Stimulated activated CD8-positive, alpha-beta memory T cell treated with anti-CD3 and anti-CD28 coated beads, Interleukin-15, amount 100 ng/mL, for 1 hour (primary cell): ENCODE measurements around the gene EYA4.

Source experiments
- DNase-seq: peaks from one replicate; pipeline ENCODE4 v3.0.0-alpha.2; 2020; ENCODE audit warnings: low read depth

The EYA4 gene

DNA sequence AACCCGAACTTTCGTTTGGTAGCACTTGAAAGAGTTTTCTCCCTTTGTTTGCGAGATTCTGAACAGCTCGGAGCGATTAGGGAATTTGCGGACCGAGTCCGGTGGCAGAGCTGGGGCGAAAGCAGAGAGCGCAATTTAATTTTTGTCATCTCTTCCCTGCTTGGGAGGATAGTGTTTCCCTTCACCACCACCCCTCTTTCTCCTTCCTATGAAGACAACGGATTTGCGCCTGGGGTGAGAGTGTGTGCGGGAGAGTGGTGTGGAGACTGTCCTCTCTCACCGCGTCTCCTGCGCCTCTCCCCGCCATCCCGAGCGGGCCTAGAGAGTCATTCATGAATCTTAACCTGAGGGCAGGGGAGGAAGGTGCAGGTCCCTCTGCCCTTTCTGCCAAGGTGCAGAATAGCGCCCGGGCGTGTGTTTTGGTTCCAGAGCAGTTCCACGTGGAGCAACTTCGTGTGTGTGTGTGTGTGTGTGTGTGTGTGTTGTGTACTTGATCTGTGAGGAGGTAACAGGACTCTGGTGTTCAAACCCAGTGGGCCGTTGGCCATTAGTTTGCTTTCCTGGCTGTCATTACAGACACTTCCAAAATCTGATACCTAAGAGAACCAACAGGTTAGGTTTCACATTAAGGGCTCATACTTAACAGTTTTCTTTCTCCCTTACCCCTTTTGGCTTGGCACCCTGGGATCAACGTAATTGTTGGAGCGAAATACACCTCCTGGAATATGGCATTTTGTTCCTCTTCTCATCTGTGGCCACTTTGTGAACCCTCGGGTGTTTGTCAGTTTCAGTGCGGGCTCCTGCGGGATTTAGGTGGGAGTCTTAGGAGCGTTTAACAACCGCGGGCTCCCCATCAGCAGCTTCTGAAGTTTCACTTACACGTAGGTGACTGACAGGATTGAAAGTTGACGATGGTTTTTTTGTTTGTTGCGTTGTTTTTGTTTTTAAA, 1.8 kb downstream of the EYA4 start:
- DNase-seq, result no peak

DNA sequence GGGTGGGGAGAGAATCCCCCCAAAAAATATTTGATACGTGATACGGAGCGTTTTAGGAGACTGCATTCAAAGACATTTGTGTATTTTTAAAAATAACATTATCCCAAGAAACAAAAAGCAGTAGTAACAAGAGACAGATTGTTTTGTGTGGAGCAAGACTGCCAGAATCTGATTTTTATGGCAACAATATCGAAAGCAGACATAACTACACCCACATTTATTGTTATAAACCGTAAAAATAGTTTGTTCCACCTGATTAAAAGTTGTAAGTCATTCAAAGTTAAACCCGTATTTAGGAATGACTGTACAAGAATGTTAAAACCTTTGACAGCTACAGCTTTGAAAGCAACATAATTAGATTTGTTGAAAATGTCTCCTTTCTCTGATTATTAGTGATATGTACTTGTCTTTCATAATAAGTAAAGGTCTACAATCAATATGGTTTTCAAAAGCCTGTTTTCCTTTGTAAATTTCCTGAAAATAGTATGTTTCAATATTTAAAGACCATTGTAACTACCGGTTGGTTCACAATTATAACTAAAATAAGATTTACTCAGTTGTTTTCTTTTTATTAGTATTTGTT, 2.7 kb downstream of the EYA4 start:
- no peak for DNase-seq

DNA sequence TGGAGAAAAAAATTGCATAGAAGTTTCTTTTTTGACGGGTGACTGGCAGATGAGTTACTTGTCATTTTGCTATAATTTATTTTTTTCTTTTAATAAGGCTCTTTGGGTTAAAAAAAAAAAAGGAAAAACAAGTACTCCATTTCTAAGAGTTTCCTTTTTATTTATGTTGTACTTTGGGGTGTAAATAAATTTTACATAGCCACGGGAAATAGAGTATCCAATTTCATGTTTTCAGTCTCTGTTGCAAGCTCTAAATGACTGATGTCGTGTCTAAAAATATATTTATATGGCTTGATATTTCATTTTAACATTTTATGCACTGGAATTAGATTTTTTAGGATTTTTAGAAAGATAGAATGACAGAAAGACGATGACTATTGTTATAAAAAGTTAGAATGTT, 3.4 kb downstream of the EYA4 start:
- no peak for DNase-seq

DNA sequence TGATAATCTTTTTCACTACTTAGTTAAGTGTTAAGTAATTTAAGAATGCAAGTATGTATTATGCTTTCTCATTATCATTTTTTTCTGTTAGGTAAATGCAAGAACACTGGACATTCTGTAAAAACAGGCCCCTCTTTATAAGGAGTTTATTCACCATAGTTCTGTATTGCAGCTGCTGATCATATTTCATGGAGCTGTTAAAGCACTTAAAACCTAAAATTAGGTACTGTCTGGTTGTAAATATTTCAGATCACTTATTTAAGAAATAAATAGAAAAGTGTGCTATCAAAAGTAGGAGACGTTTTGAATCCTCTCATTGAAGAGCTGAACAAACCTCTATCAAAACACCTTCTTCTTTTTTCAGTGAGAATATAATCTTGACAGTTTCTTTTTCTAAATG, 3.9 kb downstream of the EYA4 start:
- no peak for DNase-seq

DNA sequence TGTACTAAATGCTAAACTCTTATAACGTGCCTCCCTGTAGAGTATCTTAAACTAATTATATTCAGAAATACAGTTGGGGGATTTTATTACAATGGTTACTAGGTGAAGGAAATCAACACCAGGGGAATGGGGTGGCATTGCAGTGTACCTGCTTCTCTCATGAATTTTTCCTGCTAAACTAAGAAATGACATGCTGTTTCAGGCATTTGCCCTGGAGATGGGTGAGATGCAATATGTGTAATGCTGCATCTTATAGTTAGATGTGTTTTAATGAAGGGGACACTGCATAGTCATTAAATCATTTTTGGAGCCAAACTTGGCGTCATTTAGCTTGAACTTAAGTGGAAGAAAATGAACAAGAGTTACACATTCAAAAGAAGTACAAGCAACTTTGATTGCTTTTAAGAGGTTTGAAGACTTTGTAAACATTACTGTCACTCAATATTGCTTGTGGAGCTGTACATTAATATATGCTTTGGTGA, 4.3 kb downstream of the EYA4 start:
- DNase-seq, result no peak

DNA sequence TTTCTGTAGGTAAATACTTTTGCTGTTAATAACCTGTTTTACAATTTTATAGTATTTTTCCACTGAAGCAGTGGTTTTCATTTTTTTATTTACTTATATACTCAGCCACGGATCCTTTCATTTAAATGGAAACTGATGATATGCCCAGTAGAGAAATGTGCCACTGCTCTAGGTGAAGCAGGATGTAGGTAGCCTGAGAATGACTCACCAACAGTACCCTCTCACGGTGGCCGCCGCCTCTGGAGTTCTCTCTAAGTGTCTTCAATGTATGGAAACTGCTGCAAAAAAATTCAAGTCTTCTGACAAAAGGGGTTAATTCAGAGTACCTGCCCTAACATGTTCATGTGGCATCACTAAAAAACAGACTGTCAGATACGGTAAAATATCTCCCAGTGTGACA, 6.4 kb downstream of the EYA4 start:
- no peak for DNase-seq

DNA sequence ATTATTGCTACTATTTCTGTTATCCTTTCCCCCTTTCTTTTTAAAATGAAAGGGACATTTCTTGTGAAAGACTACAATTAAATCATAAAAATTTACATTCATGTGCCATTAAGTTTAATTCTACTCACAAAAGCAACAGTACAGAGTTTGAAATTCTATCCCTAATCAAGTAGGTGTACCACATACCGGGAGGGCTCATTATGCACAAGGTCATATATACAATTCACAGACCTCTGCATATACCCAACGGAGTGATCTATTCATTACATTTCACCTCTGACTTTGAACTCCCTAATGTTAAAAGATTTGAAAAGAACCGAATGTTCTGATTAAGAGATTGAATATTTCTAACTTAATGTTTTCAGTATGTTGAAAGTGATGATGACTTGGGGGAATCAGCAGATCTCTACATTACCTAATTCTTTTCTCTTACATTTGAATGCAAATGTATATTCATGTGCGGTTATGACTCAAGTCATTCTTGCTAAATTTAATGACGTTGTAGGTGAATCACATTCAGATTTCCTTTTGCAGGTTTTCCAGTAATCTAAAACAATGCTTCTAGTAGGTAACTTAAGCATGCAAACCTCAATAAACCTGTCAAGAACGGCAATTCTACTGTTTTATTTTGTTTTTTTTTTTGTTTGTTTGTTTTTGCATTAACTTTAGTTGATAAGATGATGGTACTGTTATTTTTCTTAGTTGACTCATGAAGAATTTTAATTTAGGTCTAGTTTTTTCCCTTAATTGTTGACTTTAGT, 7.3 kb downstream of the EYA4 start:
- DNase-seq, result no peak

DNA sequence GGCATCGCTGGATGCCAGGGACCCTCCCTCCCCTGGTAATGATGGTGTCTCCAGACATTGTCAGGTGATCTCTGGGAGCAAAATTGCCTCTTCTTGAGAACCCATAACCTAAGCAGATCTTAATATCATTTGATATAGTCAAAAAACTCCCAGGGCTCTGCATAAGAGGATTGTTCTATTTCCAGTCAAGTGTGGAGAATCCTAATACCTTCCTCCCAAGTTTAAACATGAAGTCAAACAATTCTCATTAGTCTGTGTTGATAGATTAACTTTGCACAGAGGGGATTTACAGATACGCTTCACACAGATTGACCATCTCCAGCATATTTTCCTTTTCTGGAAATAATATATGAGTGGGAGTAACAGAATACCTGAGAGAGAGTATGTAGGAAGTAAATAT, 10.5 kb downstream of the EYA4 start:
- no peak for DNase-seq

DNA sequence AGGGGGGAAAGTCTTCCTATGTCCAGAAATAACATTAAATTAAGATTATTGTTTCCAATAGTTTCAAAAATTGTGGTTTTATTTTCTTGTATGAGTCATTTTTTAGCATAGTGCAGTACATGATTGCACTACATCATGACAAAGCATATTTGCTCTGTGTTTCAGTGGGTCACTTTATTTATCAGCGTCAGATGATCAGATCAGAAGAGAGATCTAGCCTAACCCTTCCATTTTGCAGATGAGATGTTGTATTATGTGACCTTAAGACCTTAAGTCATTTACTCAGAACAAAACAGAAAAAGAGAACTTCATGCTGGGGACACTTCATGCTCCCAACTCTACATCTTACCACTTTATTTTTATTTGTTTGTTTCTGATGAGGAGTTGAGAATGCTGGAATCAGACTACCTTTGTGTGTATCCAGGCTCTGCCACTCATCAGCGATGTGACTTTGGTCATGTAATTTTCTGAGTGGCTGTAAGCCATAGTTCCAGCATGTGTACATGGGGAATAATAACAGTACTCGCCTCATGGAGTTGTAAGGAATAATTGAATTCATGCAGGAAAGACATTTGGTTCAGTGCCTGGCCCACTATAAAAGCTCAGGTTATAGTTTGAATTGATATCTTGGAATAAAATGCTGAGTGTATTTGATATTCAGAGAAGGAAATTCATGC, 13.5 kb downstream of the EYA4 start:
- DNase-seq, result no peak

DNA sequence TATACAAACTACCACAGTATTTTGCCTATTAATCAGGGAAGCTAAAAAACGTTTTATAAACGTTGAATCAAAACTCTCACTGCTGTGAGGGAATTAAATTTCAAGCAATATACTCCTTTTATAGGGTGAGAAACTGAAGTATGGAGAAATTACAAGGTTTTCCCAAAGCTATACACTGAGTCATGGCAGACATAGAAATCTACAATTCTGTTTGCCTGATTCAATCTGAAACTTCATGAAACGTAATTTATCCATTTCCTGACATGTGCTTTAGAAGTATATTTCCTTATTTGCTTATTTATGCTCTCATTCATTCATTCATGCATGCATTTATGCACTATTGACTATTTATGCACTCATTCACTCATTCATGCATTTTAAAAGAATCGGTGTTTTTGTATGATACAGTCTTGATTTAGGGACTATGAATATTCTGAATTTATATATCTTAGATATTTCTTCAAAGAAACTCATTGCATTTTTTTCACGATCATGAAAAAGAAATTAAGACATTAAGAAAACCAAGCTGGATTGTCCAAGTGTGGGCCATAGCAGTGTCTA, 16.5 kb downstream of the EYA4 start:
- DNase-seq, result no peak

DNA sequence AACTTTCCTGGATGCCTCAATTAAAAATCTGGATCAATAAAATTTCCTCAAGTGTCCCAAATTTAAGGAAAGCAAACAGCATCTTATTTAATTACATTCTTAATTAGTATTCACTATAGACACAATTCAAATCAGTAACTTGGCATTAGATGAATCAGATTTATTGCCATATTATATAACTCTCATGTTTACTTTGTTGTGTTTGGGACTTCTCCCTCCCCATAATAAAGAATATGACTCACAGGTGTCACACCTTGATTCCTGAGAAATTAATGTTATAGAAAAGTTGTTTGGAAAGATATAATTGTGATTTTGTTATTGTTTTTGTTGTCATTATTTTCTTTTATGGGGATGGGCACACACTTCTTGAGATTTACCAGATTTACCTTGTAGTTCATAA, 18.4 kb downstream of the EYA4 start:
- DNase-seq, result no peak

DNA sequence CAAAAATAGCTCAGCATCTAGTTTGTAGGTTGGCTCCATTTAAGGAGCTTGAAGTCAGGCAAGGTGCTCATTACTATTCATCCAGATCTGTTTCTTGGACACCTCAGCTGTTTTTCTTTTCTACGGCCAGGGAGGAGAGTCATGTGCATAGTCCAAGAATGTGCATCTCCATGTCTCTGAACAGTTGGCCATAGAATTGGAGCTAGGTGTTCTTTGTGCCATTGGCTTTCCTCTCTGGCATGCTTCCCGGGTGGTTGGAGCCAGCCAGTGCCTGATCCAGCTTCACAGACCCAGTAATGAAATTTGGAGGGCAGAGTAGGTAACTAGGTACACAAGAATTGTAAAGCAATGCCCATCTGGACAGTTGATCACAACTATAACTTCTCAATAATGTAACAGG, 21.6 kb downstream of the EYA4 start:
- no peak for DNase-seq

DNA sequence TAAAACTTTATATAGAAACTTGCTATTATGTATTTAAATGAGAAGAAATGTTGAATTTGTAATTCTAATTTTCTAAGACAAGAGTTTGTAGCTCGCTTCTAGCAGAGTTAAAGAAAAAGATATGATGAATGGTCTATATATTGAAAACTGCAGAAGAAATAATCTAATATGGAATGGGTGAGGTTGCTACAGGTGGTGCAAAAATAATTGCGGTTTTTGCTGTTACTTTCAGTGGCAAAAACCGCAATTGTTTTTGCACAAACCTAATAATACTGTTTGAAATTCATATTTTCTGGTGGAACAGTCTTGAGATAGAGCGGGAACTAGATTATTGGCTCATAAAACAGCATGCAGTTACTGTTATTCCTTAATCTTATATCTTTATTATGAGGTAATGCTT, 23.9 kb downstream of the EYA4 start:
- DNase-seq, result no peak

DNA sequence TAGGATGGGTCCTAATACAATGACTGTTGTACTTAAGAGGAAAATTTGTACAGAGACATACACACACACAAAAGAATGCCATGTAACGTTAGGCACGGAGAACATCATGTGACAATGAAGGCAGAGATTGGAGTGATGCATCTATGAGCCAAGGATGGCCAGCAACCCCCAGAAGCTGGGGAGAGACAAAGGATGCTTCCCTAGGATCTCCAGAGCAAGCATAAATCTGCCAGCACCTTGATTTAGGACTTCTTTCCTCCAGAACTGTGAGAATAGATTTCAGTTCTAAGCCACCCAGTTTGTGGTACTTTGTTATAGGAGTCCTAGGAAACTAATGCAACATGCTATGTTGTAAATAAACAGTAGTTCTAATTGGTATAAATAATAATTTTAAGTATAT, 25.0 kb downstream of the EYA4 start:
- no peak for DNase-seq

DNA sequence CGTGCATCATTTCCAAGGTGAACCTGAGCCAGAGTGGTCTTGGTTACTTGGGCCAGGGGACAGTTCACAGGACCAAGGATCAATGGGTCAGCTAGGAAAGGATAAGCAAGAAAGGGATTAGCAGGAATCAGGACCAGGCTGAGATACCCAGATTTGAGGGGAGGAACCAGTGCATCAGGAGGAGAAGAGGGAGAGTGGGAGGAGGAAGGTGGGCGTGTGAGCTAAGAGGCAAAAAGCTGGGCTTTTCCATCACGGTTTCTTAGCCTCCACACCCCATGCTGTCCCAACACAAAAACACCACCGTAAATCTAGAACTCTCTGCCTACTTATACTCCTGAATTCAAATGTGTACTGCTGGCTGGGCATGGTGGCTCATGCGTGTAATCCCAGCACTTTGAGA, 27.5 kb downstream of the EYA4 start:
- no peak for DNase-seq

DNA sequence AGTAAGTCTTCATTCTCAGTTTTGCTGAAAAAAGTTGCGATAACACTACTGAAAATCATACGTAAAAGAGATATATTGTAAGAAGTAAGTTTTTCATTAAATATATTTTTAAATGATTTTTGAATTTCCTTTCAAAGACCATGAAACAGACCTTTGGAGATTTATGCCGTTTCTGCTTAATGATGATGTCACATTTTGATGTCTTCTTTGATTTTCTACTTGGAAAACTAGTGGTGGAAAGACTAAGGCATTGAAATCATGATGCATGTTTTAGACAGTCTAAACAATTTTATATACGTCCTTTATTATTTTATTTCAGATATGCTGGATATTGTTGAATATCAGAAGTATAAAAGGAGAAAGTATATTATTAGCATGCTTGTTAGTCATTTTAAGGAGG, 33.7 kb downstream of the EYA4 start:
- no peak for DNase-seq

DNA sequence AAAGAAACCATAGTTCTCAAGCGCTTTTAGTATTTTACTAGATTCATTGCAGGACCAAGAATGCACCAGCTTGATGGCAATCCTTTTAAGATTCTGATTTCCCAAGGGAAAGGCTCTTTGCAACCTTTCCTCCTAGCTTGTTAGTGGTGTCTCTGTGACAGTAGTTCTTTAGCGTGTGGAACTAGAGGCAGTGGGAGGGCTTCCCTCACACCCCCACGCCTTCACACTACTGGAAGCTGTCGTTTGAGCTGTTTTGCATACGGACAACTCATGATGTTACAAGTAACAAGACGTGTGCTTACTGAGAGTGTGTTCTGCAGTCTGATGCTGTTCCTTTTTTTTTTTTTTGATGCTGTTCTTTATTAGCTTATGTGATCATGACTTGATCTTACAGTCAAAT, 34.1 kb downstream of the EYA4 start:
- no peak for DNase-seq

DNA sequence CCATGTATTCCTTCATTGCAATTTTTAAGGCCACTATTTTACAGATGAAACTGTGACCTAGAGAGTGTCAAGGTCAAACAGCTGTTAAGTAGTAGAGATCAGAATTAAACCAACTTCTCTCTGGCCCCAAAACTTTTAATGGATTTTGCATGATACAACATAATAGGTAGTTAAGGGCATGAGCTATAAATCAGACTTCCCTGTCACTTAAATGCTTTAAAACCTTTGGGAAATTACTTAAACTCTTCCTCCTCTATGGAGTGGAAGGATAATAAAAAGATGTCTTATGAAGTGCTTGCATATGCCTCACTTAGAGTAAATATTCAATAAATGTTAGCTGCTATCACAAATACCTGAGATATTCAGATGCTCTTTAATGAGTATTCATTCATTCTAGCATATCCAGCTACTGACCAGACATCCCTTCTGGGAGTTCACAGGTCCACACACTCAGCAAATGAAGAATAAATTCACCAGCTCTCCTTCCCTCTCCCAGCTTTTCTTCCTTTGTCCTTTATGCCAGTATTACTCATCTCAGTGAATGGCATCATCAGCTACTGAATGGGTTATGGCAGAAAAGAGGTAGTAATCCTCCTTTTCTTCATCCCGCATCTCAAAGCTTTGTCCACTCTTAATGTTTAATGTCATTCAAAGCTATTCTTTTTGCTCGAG, 36.2 kb downstream of the EYA4 start:
- DNase-seq, result no peak

DNA sequence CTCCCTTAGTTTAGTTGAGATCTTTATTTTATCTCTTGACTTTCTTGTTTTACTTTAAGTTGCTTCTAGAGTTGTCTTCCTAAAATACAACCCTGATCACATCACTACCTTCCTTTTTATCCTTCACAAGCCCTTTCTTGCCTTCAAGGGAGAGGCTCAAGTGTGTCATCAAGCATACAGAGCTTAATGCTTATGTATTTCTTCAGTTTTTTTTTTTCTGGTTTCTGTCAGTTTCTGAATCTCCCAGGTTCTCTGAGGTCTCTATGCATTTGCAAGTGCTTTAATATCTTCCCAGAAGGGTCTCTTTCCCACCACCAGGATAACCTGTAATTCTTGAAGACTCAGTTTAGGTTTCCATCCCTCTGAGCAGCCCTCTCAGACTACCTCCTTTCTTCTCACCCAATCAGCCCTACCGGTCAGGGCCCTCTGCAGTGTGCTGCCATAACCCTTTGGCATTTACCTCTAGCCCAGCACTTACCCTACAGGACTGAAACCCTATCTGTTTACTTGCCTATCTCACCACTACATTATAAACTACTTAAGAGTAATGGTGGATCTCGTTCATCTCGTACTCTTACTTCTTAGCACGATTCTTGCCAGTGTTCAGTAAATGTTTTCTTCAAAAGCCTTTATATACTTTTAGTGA, 36.9 kb downstream of the EYA4 start:
- no peak for DNase-seq

DNA sequence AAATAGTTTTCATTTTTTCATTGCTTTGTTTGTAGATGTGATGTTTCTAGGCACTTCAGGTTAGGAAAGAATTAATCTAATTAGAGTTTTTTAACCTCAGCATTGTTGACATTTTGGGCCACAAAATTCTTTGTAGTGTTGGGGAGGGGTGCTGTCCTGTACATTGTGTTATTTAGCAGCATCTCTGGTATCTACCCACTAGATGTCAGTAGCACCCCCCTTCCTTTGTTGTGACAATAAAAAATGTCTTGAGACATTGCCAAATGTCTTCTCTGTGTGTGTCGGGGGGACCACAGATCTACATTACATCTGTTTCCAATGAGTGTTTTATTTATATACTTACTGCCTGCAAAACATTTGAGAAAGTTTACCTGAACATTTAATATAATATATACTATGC, 45.6 kb downstream of the EYA4 start:
- DNase-seq, result no peak

DNA sequence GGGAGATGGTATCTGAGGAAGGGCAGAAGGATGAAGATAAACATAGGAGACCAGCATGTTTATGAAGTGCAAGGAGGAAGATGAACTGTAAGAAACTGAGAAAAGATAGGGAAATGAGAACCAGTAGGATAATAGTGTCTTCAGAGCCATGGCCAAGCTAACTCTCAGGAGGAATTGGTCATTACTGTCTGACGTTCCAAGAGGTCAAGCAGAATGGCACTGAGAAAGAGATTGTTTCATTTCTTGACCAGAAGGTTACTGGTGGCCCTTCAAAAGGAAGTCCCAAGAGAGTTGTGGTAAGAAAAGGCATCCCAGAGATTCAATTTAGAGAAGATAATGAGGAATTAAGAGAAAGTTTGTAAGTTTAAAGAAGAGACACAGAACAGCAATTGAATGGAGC, 47.5 kb downstream of the EYA4 start:
- no peak for DNase-seq
